Peyer's patch (tissue), 4 donors: ENCODE measurements around the gene ANKLE2. TPM values are rescaled to one million over a fixed set of nuclear protein-coding genes. Genes with fewer than 3 reads are reported as not detected.

ENCODE experiments used
- DNase-seq, 3 donors: peaks; one replicate each; pipeline ENCODE4 v3.0.0-alpha.2; 2017 to 2019
- H3K27ac ChIP-seq, 4 donors: fragments of 200-600 bp; sonication (generic); one replicate each; pipeline ENCODE4 v1.5.1; 2016 to 2019
- H3K27me3 ChIP-seq, 2 donors: fragments of 200-600 bp; sonication (generic); one replicate each; pipeline ENCODE4 v1.5.1; 2019
- H3K36me3 ChIP-seq, 3 donors: fragments of 200-600 bp; sonication (generic); one replicate each; pipeline ENCODE4 v1.5.1; 2016 to 2019
- H3K4me1 ChIP-seq, 4 donors: fragments of 200-600 bp; sonication (generic); one replicate each; pipeline ENCODE4 v1.5.1; 2016 to 2019
- H3K4me3 ChIP-seq, 4 donors: fragments of 200-600 bp; sonication (generic); 1 replicate in 3 of 4; 2 replicates in 1 of 4; pipeline ENCODE4 v1.5.1; 2016 to 2019; ENCODE audit warnings: mild to moderate bottlenecking in 1 of 4
- H3K9me3 ChIP-seq, 4 donors: fragments of 200-600 bp; sonication (generic); one replicate each; pipeline ENCODE4 v1.5.1; 2016 to 2019; ENCODE audit warnings: mild to moderate bottlenecking in 1 of 4
- POLR2A ChIP-seq, 2 donors: fragments of 450-650 bp; IDR thresholded peaks; one replicate each; pipeline ENCODE4 v1.5.1; 2017; ENCODE audit warnings: antibody characterized with exemption in 2 of 2, mild to moderate bottlenecking in 2 of 2, moderate library complexity in 2 of 2
- total RNA-seq, 4 donors: library from RNA; depleted of rRNA; stranded (reverse); fragments of >200 nt; gene quantifications; one replicate each; pipeline ENCODE4 v1.1.0, GENCODE V29; 2016
- TF ChIP-seq, protein P1 (sequence below), 6 experiments: fragments of 450-650 bp in 4 of 6; fragments of 200-600 bp in 2 of 6; sonication (generic) in 1 of 6; IDR thresholded peaks; one replicate each; pipeline ENCODE4 v1.5.1; 2017 to 2019; ENCODE audit warnings: antibody characterized with exemption in 6 of 6, mild to moderate bottlenecking in 3 of 6, moderate library complexity in 1 of 6

Gene ANKLE2
- total RNA-seq, 4 donors from 2014 or later: 69.0 to 286 (median 133) TPM

DNA sequence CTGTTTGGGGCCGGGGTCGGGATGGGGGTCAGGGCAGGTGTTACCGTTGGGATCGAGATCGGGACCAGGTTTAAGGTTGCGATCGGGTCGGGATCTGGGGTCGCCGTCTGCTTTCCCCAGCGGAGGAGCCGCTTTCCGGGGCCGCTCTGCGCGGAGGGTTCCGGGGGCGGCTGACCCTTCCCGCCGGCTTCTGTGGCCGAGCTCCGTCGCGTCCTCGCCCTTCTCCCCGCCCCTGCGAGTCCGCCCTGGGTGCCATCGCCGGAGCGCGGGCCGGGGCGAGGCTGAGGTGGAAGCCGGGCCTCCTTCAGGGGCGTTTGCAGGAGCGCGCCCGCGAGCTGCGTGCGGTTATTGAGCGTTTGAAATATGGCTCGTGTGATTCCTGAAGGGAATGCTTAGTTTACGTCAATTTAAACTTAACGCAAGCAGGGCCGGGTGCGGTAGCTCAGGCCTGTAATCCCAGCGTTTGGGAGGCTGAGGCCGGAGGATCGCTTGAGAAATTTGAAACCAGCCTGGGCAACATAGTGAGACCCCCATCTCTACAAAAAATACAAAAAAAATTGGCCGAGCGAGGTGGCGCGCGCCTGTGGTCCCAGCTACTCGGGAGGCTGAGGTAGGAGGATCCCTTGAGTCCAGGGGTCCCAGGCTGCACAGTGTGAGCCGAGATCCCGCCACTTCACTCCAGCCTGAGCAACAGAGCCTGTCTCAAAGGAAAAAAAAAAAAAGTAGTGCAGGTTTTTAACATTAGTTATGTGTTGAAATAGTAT is 50.4 kb downstream of the ANKLE2 start:
- DNase-seq: peak in 2 of 3 donors; percentile 56 to 66
- Histone ChIP-seq H3K27ac (peak overlapping the region; percentile 38 to 90 (median 88)), H3K4me3 (peak overlapping the region; percentile 73 to 98 (median 94)), H3K4me1 (peaks cover 0 to 22% (median 4%) of the 10 kb centered on the region in 4 donors), H3K9me3 (peaks cover 0 to 5% (median 0%) of the 10 kb centered on the region in 4 donors), H3K36me3 (peaks cover 0 to 14% (median 0%) of the 10 kb centered on the region in 3 donors), H3K27me3 (no peaks in the 10 kb centered on the region)
- TF ChIP-seq, protein P1, sequence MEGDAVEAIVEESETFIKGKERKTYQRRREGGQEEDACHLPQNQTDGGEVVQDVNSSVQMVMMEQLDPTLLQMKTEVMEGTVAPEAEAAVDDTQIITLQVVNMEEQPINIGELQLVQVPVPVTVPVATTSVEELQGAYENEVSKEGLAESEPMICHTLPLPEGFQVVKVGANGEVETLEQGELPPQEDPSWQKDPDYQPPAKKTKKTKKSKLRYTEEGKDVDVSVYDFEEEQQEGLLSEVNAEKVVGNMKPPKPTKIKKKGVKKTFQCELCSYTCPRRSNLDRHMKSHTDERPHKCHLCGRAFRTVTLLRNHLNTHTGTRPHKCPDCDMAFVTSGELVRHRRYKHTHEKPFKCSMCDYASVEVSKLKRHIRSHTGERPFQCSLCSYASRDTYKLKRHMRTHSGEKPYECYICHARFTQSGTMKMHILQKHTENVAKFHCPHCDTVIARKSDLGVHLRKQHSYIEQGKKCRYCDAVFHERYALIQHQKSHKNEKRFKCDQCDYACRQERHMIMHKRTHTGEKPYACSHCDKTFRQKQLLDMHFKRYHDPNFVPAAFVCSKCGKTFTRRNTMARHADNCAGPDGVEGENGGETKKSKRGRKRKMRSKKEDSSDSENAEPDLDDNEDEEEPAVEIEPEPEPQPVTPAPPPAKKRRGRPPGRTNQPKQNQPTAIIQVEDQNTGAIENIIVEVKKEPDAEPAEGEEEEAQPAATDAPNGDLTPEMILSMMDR (IDR thresholded peaks at IDR 0.05): no peak
- no peak for TF ChIP-seq POLR2A (IDR thresholded peaks at IDR 0.05)

DNA sequence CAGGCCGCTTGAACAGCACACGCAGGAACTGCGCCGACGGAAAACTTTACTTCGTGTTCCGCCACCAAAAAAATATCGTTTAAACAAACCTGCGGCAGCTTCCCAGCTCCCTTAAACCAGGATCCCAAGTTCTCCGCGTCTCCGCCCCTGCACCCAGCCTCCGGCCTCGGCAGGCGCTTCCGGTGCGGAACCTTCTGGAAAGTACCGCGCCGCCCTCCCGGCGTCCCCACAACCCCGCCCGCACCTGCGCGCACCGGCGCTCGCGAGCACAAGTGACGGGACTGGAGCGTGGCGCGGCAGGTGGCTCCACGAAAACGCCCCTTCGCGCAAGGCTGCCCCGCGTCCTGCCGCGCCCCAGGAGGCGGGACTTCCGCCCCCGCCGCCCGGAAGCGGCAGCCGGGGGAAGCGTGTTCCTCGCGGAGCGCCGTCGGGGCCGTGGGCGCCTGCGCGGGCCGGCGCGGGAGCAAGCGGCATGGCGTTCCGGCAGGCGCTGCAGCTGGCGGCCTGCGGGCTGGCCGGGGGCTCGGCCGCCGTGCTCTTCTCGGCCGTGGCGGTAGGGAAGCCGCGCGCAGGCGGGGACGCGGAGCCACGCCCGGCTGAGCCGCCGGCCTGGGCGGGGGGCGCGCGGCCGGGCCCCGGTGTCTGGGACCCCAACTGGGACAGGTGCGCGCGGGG is 51.1 kb downstream of the ANKLE2 start, which contains the start of gene PGAM5:
TSS of gene PGAM5 (plus strand) at position 438 of the 675 bp plus-strand sequence. CDS start at position 473, 35 bp downstream.
- Histone ChIP-seq H3K4me1 (peaks cover 0 to 22% (median 4%) of the 10 kb centered on the region in 4 donors), H3K4me3 (peak within 1 kb of the TSS; percentile 73 to 98 (median 94)), H3K27ac (peak within 1 kb of the TSS; percentile 86 to 90 (median 88)), H3K36me3 (peaks cover 0 to 7% (median 0%) of the 10 kb centered on the region in 3 donors), H3K9me3 (peaks cover 0 to 5% (median 0%) of the 10 kb centered on the region in 4 donors), H3K27me3 (no peaks in the 10 kb centered on the region)
- peak; percentile 89 to 96 (median 95) for DNase-seq
- TF ChIP-seq, protein P1 (IDR thresholded peaks at IDR 0.05): peak in 1 of 6 experiments; percentile 15
- TF ChIP-seq POLR2A (IDR thresholded peaks at IDR 0.05): peak; percentile 56 to 82

DNA sequence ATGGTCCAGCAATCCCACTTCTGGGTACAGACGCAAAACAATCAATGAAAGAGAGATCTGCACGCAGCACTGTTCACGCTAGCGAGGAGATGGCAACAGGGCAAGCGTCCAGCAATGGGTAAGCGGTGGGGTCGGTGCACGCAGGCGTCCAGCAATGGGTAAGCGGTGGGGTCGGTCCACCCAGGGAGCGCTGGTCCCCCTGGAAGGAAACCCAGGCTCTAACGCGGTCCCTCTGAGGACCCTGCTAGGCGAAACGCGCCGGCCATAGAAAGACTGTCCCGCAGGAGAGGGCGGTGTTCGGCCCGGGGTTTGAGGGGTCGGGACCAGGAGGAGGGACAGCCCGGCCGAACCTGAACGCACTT is 51.6 kb downstream of the ANKLE2 start:
- Histone ChIP-seq H3K27me3 (no peaks in the 10 kb centered on the region), H3K9me3 (peaks cover 0 to 5% (median 0%) of the 10 kb centered on the region in 4 donors), H3K36me3 (peaks cover 0 to 2% (median 0%) of the 10 kb centered on the region in 3 donors), H3K27ac (peak overlapping the region; percentile 86 to 90 (median 88)), H3K4me1 (peaks cover 0 to 22% (median 4%) of the 10 kb centered on the region in 4 donors), H3K4me3 (peak overlapping the region; percentile 73 to 98 (median 94))
- no peak for DNase-seq
- no peak for TF ChIP-seq POLR2A (IDR thresholded peaks at IDR 0.05)
- TF ChIP-seq, protein P1 (IDR thresholded peaks at IDR 0.05): no peak

DNA sequence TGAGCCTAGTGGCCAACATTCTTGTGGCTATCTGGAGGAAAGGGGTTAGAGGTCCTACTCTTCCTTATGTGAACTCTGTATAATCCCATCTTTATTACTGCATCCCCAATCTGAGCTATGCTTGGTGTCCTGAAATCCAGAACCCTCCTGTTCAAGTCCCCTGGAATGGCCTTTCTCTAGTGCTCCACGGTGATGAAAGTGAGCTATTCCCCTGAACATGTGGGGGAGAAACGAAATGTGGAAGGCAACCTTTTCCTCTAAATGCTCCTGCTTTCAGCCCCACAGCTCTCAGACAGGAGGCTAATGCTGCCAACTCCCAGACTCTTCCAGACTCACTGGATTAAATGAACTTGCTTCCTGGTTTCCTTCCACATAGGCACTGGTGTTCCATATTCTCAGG is 53.5 kb downstream of the ANKLE2 start:
- peaks cover 0 to 5% (median 0%) of the 10 kb centered on the region in 4 donors for H3K9me3 ChIP-seq
- H3K4me1 ChIP-seq: peaks cover 0 to 22% (median 4%) of the 10 kb centered on the region in 4 donors
- peak overlapping the region in 1 of 4 donors; percentile 25 for H3K27ac ChIP-seq
- peaks cover 0 to 15% (median 0%) of the 10 kb centered on the region in 3 donors for H3K36me3 ChIP-seq
- DNase-seq: no peak
- H3K27me3 ChIP-seq: no peaks in the 10 kb centered on the region
- no peak overlapping the region for H3K4me3 ChIP-seq
- TF ChIP-seq POLR2A (IDR thresholded peaks at IDR 0.05): no peak
- TF ChIP-seq, protein P1 (IDR thresholded peaks at IDR 0.05): no peak

DNA sequence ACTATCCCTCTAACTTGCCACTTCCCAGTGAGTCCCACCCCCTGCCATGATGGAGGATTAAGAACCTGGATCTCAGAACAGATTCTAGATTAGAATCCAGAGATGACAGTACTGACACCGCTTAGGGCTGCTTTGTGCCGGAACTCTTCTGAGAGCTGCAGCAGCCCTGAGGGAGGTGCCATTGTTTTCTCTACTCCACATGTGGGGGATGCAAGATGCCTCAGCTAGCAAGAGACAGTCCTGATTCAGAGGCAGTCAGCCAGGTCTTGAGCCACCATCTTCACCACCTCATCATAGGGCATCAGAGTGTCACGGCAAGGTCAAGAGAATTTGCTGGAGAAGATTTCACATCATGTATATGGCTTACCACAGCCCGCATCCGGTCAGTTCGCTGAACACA is 54.4 kb downstream of the ANKLE2 start:
- peaks cover 0 to 23% (median 0%) of the 10 kb centered on the region in 3 donors for H3K36me3 ChIP-seq
- H3K9me3 ChIP-seq: peaks cover 0 to 5% (median 0%) of the 10 kb centered on the region in 4 donors
- DNase-seq: no peak
- no peak overlapping the region for H3K4me3 ChIP-seq
- TF ChIP-seq, protein P1 (IDR thresholded peaks at IDR 0.05): no peak
- TF ChIP-seq POLR2A (IDR thresholded peaks at IDR 0.05): no peak
- H3K27me3 ChIP-seq: no peaks in the 10 kb centered on the region
- peaks cover 0 to 20% (median 4%) of the 10 kb centered on the region in 4 donors for H3K4me1 ChIP-seq
- H3K27ac ChIP-seq: no peak overlapping the region
